SK-N-SH treated with all-trans-retinoic acid at 6 μM for 48 hours (cell line): ENCODE results near the gene ADIPOR2.

Experiments
- ATAC-seq: fragments of 200-7000 bp; cut with Tn5 transposase; 3 replicates; pipeline ENCODE4 v1.9.1; 2020; ENCODE audit warnings: mild to moderate bottlenecking, moderate library complexity
- ARNTL ChIP-seq: fragments of 450-650 bp; formaldehyde crosslinking; IDR thresholded peaks from 2 replicates; pipeline ENCODE4 v1.5.0; 2020; ENCODE audit warnings: low read depth, mild to moderate bottlenecking, moderate library complexity, borderline replicate concordance
- BACH2 ChIP-seq: fragments of 250-450 bp; sonication (Bioruptor Pico); IDR thresholded peaks from 2 replicates; pipeline ENCODE4 v1.9.0; 2021; ENCODE audit warnings: mild to moderate bottlenecking, borderline replicate concordance
- CREB5 ChIP-seq: fragments of 250-450 bp; sonication (Bioruptor Pico); IDR thresholded peaks from 2 replicates; pipeline ENCODE4 v1.5.1; 2020; ENCODE audit warnings: low read depth, mild to moderate bottlenecking, moderate library complexity
- CSDC2 ChIP-seq: fragments of 250-450 bp; sonication (Bioruptor Pico); IDR thresholded peaks from 2 replicates; pipeline ENCODE4 v1.5.0; 2020; ENCODE audit warnings: mild to moderate bottlenecking, moderate library complexity
- CSRNP3 ChIP-seq: fragments of 250-450 bp; sonication (Bioruptor Pico); IDR thresholded peaks from 2 replicates; pipeline ENCODE4 v1.5.1; 2021; ENCODE audit warnings: mild to moderate bottlenecking, moderate library complexity
- ESRRG ChIP-seq: fragments of 250-450 bp; sonication (Bioruptor Pico); IDR thresholded peaks from 2 replicates; pipeline ENCODE4 v1.6.1; 2021; ENCODE audit warnings: mild to moderate bottlenecking
- GLIS3 ChIP-seq: fragments of 250-450 bp; sonication (Bioruptor Pico); IDR thresholded peaks from 2 replicates; pipeline ENCODE4 v1.5.0; 2020; ENCODE audit warnings: mild to moderate bottlenecking, moderate library complexity
- ISL1 ChIP-seq: fragments of 250-450 bp; sonication (Bioruptor Pico); IDR thresholded peaks from 2 replicates; pipeline ENCODE4 v2.1.2; 2022; ENCODE audit warnings: mild to moderate bottlenecking, moderate library complexity
- OSR1 ChIP-seq: fragments of 250-450 bp; sonication (Bioruptor Pico); IDR thresholded peaks from 2 replicates; pipeline ENCODE4 v1.8.0; 2022; ENCODE audit warnings: moderate library complexity, mild to moderate bottlenecking, inconsistent platforms
- POU6F1 ChIP-seq: fragments of 250-450 bp; sonication (Bioruptor Pico); IDR thresholded peaks from 2 replicates; pipeline ENCODE4 v1.8.0; 2021; ENCODE audit warnings: low read depth, mild to moderate bottlenecking, moderate library complexity, borderline replicate concordance
- PPARA ChIP-seq: fragments of 250-450 bp; sonication (Bioruptor Pico); IDR thresholded peaks from 2 replicates; pipeline ENCODE4 v1.5.0; 2020; ENCODE audit warnings: mild to moderate bottlenecking, borderline replicate concordance
- RARB ChIP-seq: fragments of 250-450 bp; sonication (Bioruptor Pico); IDR thresholded peaks from 2 replicates; pipeline ENCODE4 v1.8.0; 2021; ENCODE audit warnings: mild to moderate bottlenecking, moderate library complexity
- SNAI2 ChIP-seq: fragments of 250-450 bp; sonication (Bioruptor Pico); IDR thresholded peaks from 2 replicates; pipeline ENCODE4 v1.5.0; 2020; ENCODE audit warnings: mild to moderate bottlenecking, moderate library complexity
- TCF4 ChIP-seq: fragments of 250-450 bp; sonication (Bioruptor Pico); IDR thresholded peaks from 2 replicates; pipeline ENCODE4 v1.8.0; 2021; ENCODE audit warnings: mild to moderate bottlenecking, moderate library complexity, borderline replicate concordance
- TOX ChIP-seq: fragments of 250-450 bp; sonication (Bioruptor Pico); IDR thresholded peaks from 2 replicates; pipeline ENCODE4 v1.8.0; 2021; ENCODE audit warnings: mild to moderate bottlenecking, moderate library complexity, borderline replicate concordance
- TSHZ2 ChIP-seq: fragments of 250-450 bp; sonication (Bioruptor Pico); IDR thresholded peaks from 2 replicates; pipeline ENCODE4 v1.5.0; 2020; ENCODE audit warnings: mild to moderate bottlenecking, moderate library complexity
- ZC3H10 ChIP-seq: fragments of 250-450 bp; sonication (Bioruptor Pico); IDR thresholded peaks from 2 replicates; pipeline ENCODE4 v1.5.1; 2021; ENCODE audit warnings: mild to moderate bottlenecking, moderate library complexity
- ZFP3 ChIP-seq: fragments of 250-450 bp; sonication (Bioruptor Pico); IDR thresholded peaks from 2 replicates; pipeline ENCODE4 v1.5.0; 2020; ENCODE audit warnings: mild to moderate bottlenecking, moderate library complexity
- ZFP30 ChIP-seq: fragments of 450-650 bp; formaldehyde crosslinking; IDR thresholded peaks from 2 replicates; pipeline ENCODE4 v1.5.0; 2022; ENCODE audit warnings: mild to moderate bottlenecking, moderate library complexity
- ZNF565 ChIP-seq: fragments of 450-650 bp; formaldehyde crosslinking; conservative IDR thresholded peaks from 2 replicates; pipeline ENCODE4 v1.5.0; 2020; ENCODE audit warnings: low read depth, mild to moderate bottlenecking, moderate library complexity
- ZNF8 ChIP-seq: fragments of 450-650 bp; formaldehyde crosslinking; IDR thresholded peaks from 2 replicates; pipeline ENCODE4 v1.5.0; 2020; ENCODE audit warnings: mild to moderate bottlenecking, moderate library complexity

ADIPOR2 gene

GRCh38 chr12:1739368-1739767 is 48.5 kb downstream of the ADIPOR2 start:
- TF ChIP-seq ZFP30 (no peak), TOX (CRISPR knock-in tag) (no peak), SNAI2 (CRISPR knock-in tag) (no peak), TCF4 (CRISPR knock-in tag) (no peak), GLIS3 (no peak), ZC3H10 (CRISPR knock-in tag) (no peak), CREB5 (CRISPR knock-in tag) (no peak), RARB (CRISPR knock-in tag) (no peak)
- no peak for ATAC-seq

GRCh38 chr12:1740161-1740948 is 49.5 kb downstream of the ADIPOR2 start:
- no peak for TF ChIP-seq ZC3H10 (CRISPR knock-in tag)
- TF ChIP-seq GLIS3, result no peak
- TF ChIP-seq PPARA (CRISPR knock-in tag), result no peak
- TF ChIP-seq POU6F1 (CRISPR knock-in tag), result no peak
- TF ChIP-seq CSDC2 (CRISPR knock-in tag), result no peak
- TF ChIP-seq CSRNP3 (CRISPR knock-in tag), result no peak
- no peak for ATAC-seq

- ATAC-seq, result 0 out of 3 replicates have a peak, but pooled peaks have one; percentile 37
- TF ChIP-seq TOX (CRISPR knock-in tag), result no peak
- TF ChIP-seq BACH2 (CRISPR knock-in tag), result no peak
- no peak for TF ChIP-seq OSR1 (CRISPR knock-in tag)
- no peak for TF ChIP-seq PPARA (CRISPR knock-in tag)
- no peak for TF ChIP-seq POU6F1 (CRISPR knock-in tag)
- no peak for TF ChIP-seq GLIS3
- TF ChIP-seq ZFP3 (CRISPR knock-in tag), result no peak
- TF ChIP-seq TCF4 (CRISPR knock-in tag), result no peak
- no peak for TF ChIP-seq ZFP30
- TF ChIP-seq ESRRG, result no peak
- TF ChIP-seq RARB (CRISPR knock-in tag), result no peak
- TF ChIP-seq ZNF565 (CRISPR knock-in tag), result no peak
- TF ChIP-seq ZNF8 (CRISPR knock-in tag), result no peak
- TF ChIP-seq ARNTL (CRISPR knock-in tag), result no peak
- TF ChIP-seq SNAI2 (CRISPR knock-in tag), result no peak
- TF ChIP-seq TSHZ2 (CRISPR knock-in tag), result no peak
- TF ChIP-seq ISL1 (CRISPR knock-in tag), result no peak
Observed at GRCh38 chr12:1741154-1741949, 50.5 kb downstream of the ADIPOR2 start.
